T-helper 2 cell treated with Interferon-gamma antibody and Interleukin-4, amounts not matched to agents 5 μg/mL and 100 μg/mL, for 36 hours (primary cell): ENCODE measurements around the gene SPG21.

ENCODE experiments used
- DNase-seq: peaks from one replicate; pipeline ENCODE4 v3.0.0; 2021; ENCODE audit warnings: low spot score
- H3K27ac Mint-ChIP-seq: one replicate; pipeline ENCODE4 v1.8.0; 2021; ENCODE audit warnings: mild to moderate bottlenecking, mixed read lengths
- H3K27me3 Mint-ChIP-seq: one replicate; pipeline ENCODE4 v1.8.0; 2021; ENCODE audit warnings: low read depth, mixed read lengths
- H3K36me3 Mint-ChIP-seq: one replicate; pipeline ENCODE4 v1.8.0; 2021; ENCODE audit warnings: low read depth, mixed read lengths
- H3K4me1 Mint-ChIP-seq: one replicate; pipeline ENCODE4 v1.8.0; 2021; ENCODE audit warnings: low read depth, mixed read lengths
- H3K4me3 Mint-ChIP-seq: one replicate; pipeline ENCODE4 v1.8.0; 2022; ENCODE audit warnings: mild to moderate bottlenecking, moderate library complexity, mixed read lengths
- H3K9me3 Mint-ChIP-seq: one replicate; pipeline ENCODE4 v1.8.0; 2021; ENCODE audit warnings: mixed read lengths

The SPG21 gene

DNA sequence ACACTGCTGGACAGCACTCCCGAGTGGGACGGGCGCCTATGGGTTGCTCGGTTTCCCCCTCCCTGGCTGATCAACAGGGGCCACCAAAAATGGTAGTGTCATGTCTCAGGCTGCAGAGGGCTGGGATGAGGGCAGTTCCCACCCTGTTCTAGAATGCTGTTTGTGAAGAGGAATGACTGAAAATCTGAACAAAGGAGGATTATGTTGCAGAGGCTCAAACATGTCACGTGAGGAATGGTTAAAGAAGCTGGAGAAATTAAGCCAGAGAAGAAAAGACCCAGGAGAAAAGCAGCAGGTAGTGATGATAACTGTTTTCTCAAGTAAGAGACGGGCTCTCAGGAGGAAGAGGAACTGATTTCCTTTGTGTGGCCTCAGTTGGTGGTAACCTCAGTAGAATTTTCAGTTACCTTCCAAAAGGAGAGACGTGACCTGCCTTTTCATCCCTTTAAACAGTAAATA, 10.4 kb downstream of the SPG21 start:
- H3K4me1 Mint-ChIP-seq: peaks cover 3% of the 10 kb centered on the region
- no peaks in the 10 kb centered on the region for H3K9me3 Mint-ChIP-seq
- no peak overlapping the region for H3K27ac Mint-ChIP-seq
- H3K27me3 Mint-ChIP-seq: no peaks in the 10 kb centered on the region
- no peak overlapping the region for H3K4me3 Mint-ChIP-seq
- DNase-seq: no peak
- peaks cover 32% of the 10 kb centered on the region for H3K36me3 Mint-ChIP-seq

GRCh38 chr15:64975390-64975789, 14.3 kb downstream of the SPG21 start:
- DNase-seq: no peak
- H3K4me1 Mint-ChIP-seq: no peaks in the 10 kb centered on the region
- H3K9me3 Mint-ChIP-seq: no peaks in the 10 kb centered on the region
- H3K27ac Mint-ChIP-seq: no peak overlapping the region
- peaks cover 32% of the 10 kb centered on the region for H3K36me3 Mint-ChIP-seq
- H3K4me3 Mint-ChIP-seq: no peak overlapping the region
- H3K27me3 Mint-ChIP-seq: no peaks in the 10 kb centered on the region

DNA sequence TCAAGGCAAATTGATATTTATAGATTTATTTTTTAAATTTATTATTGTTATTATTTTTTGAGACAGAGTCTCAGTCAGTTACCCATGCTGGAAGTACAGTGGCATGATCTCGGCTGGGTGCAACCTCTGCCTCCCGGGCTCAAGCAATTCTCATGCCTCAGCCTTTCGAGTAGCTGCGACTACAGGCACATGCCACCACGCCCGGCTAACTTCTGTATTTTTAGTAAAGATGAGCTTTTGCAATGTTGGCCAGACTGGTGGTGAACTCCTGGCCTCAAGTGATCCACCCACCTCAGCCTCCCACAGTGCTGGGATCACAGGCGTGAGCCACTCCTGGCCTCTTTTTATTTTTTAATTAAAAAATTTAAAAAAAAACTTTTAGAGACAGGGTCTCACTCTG, 19.0 kb downstream of the SPG21 start:
- no peak for DNase-seq
- Mint-ChIP-seq H3K36me3 (peaks cover 28% of the 10 kb centered on the region), H3K4me3 (no peak overlapping the region), H3K27me3 (no peaks in the 10 kb centered on the region), H3K9me3 (no peaks in the 10 kb centered on the region), H3K4me1 (no peaks in the 10 kb centered on the region), H3K27ac (no peak overlapping the region)

DNA sequence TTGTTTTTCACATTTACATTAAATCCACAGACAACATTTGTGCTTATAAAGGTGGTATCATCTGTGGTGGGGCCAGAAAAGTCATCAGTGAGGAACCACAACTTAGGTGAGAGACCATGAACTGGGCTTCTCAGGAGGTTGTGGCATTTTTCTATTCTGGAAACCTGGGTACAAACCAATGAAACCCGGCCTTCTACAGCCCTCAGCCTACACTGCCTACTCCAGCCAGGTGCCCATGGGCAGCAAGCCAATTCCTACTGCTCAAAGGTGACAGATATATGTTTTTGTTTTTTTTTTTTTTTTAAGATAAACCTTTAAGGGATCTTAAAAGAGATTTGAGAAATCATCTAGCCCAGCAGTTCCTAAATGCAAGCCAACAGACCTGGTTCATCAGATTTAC, 20.3 kb downstream of the SPG21 start:
- no peaks in the 10 kb centered on the region for H3K4me1 Mint-ChIP-seq

DNA sequence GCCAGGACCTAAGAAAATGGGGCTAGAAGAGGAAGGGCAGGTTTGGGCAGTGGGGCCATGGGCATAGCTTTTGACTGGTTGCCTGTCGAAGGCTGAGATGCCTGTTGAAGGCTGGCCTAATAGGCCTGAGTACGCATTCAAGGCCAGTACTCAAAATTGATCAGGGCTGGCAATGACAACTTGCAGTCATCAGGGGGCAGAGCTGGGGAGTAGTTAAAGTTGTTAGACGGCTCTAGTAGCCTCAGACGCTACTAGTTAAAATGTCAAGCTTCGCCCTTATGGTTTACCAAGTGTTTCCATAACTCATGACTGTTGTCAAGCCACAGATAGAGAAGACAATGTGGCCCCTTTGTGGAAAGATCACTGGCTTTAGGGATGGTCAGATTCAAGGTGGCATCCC, 28.7 kb downstream of the SPG21 start:
- H3K4me3 Mint-ChIP-seq: no peak overlapping the region
- H3K36me3 Mint-ChIP-seq: peaks cover 50% of the 10 kb centered on the region
- no peak for DNase-seq
- H3K4me1 Mint-ChIP-seq: no peaks in the 10 kb centered on the region
- no peaks in the 10 kb centered on the region for H3K27me3 Mint-ChIP-seq
- H3K27ac Mint-ChIP-seq: no peak overlapping the region
- no peaks in the 10 kb centered on the region for H3K9me3 Mint-ChIP-seq

More for the DNA sequence above, 20.3 kb downstream of the SPG21 start:
- Mint-ChIP-seq H3K4me3 (no peak overlapping the region), H3K27me3 (no peaks in the 10 kb centered on the region), H3K27ac (no peak overlapping the region), H3K9me3 (no peaks in the 10 kb centered on the region), H3K36me3 (peaks cover 35% of the 10 kb centered on the region)
- DNase-seq: no peak

DNA sequence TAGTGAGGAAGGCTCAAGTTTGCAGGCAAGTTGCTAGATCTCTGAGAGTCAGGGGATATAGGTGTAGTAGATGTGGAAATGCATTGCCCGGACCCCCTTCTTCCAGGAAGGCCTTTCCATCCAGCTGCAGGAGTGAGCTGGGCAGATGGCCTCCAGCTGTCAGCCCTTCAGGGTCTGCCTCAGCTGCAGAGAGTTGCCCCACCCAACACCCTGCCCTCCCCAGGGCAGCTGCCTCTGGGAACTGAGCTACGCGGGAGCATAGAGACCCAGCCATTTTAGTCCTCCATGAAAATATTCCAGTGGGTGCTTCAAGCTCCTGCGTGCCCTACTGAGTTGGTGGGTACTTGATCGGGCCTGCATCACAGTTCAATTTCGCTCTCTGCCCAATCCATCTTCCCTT, 29.6 kb downstream of the SPG21 start:
- no peak overlapping the region for H3K27ac Mint-ChIP-seq
- no peaks in the 10 kb centered on the region for H3K9me3 Mint-ChIP-seq
- H3K4me3 Mint-ChIP-seq: no peak overlapping the region
- peaks cover 53% of the 10 kb centered on the region for H3K36me3 Mint-ChIP-seq
- no peaks in the 10 kb centered on the region for H3K27me3 Mint-ChIP-seq
- no peaks in the 10 kb centered on the region for H3K4me1 Mint-ChIP-seq
- no peak for DNase-seq

- H3K9me3 Mint-ChIP-seq: no peaks in the 10 kb centered on the region
- no peak overlapping the region for H3K27ac Mint-ChIP-seq
- H3K4me3 Mint-ChIP-seq: no peak overlapping the region
- no peaks in the 10 kb centered on the region for H3K4me1 Mint-ChIP-seq
- no peaks in the 10 kb centered on the region for H3K27me3 Mint-ChIP-seq
- peaks cover 43% of the 10 kb centered on the region for H3K36me3 Mint-ChIP-seq
- no peak for DNase-seq
Observed at GRCh38 chr15:64959128-64959527, 30.6 kb downstream of the SPG21 start.

GRCh38 chr15:64954395-64954794, 35.3 kb downstream of the SPG21 start:
- H3K4me1 Mint-ChIP-seq: no peaks in the 10 kb centered on the region
- no peak overlapping the region for H3K27ac Mint-ChIP-seq
- no peak overlapping the region for H3K4me3 Mint-ChIP-seq
- H3K27me3 Mint-ChIP-seq: no peaks in the 10 kb centered on the region
- no peaks in the 10 kb centered on the region for H3K9me3 Mint-ChIP-seq
- no peak for DNase-seq
- peaks cover 13% of the 10 kb centered on the region for H3K36me3 Mint-ChIP-seq

GRCh38 chr15:64951777-64952418, 37.8 kb downstream of the SPG21 start:
- no peak for DNase-seq
- Mint-ChIP-seq H3K4me3 (no peak overlapping the region), H3K36me3 (peaks cover 7% of the 10 kb centered on the region), H3K4me1 (no peaks in the 10 kb centered on the region), H3K27ac (peak overlapping the region; percentile 60), H3K27me3 (no peaks in the 10 kb centered on the region), H3K9me3 (no peaks in the 10 kb centered on the region)

DNA sequence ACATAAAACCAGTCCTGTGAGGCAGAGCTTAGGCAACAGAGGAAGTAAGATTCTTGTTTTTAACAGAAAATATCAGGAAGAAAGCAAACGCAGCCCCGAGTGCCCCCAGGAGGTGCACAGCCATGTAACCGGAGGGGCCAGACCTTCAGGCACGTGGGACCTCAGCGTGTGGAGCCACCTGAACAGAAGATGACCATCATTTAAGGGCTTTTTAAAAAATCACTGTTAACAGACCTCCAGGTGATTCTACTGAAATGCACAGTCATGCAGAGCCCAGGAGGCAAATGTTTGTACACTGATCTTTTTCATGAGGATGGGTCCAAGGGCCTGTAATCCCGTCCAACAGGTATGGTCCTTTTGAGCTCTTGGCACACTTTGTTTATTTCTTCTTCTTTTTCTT, 38.8 kb downstream of the SPG21 start:
- Mint-ChIP-seq H3K9me3 (no peaks in the 10 kb centered on the region), H3K27me3 (no peaks in the 10 kb centered on the region), H3K4me1 (no peaks in the 10 kb centered on the region), H3K4me3 (no peak overlapping the region), H3K36me3 (peaks cover 6% of the 10 kb centered on the region), H3K27ac (no peak overlapping the region)
- no peak for DNase-seq

- H3K9me3 Mint-ChIP-seq: no peaks in the 10 kb centered on the region
- no peaks in the 10 kb centered on the region for H3K27me3 Mint-ChIP-seq
Observed at GRCh38 chr15:64949383-64950186, 40.1 kb downstream of the SPG21 start.

GRCh38 chr15:64948916-64949315, 40.8 kb downstream of the SPG21 start:
- Mint-ChIP-seq H3K36me3 (no peaks in the 10 kb centered on the region), H3K27ac (no peak overlapping the region), H3K27me3 (no peaks in the 10 kb centered on the region), H3K4me1 (no peaks in the 10 kb centered on the region), H3K4me3 (no peak overlapping the region), H3K9me3 (no peaks in the 10 kb centered on the region)
- DNase-seq: no peak

More at GRCh38 chr15:64949383-64950186, 40.1 kb downstream of the SPG21 start:
- Mint-ChIP-seq H3K36me3 (no peaks in the 10 kb centered on the region), H3K27ac (peak overlapping the region; percentile 1), H3K4me1 (no peaks in the 10 kb centered on the region), H3K4me3 (no peak overlapping the region)
- DNase-seq: no peak

- no peak for DNase-seq
- Mint-ChIP-seq H3K4me1 (no peaks in the 10 kb centered on the region), H3K9me3 (no peaks in the 10 kb centered on the region), H3K27ac (no peak overlapping the region), H3K27me3 (no peaks in the 10 kb centered on the region), H3K36me3 (no peaks in the 10 kb centered on the region), H3K4me3 (no peak overlapping the region)
Observed at GRCh38 chr15:64947211-64947610, 42.5 kb downstream of the SPG21 start.

GRCh38 chr15:64944961-64945360, 44.8 kb downstream of the SPG21 start:
- H3K9me3 Mint-ChIP-seq: no peaks in the 10 kb centered on the region
- H3K27ac Mint-ChIP-seq: no peak overlapping the region
- no peak overlapping the region for H3K4me3 Mint-ChIP-seq
- no peaks in the 10 kb centered on the region for H3K36me3 Mint-ChIP-seq
- no peak for DNase-seq
- H3K27me3 Mint-ChIP-seq: no peaks in the 10 kb centered on the region
- no peaks in the 10 kb centered on the region for H3K4me1 Mint-ChIP-seq
